HG03103 (cell line): Measurements from ENCODE around the gene MRPL53.
"Not testable (repeated sequence)": the region's sequence is repeated elsewhere in the genome, so short reads cannot be mapped to it uniquely, and the experiment has no call there.

Experiments used
- ATAC-seq: cut with Tn5 transposase; IDR thresholded peaks from one replicate; pipeline ENCODE4 v1.9.1; 2021; ENCODE audit warnings: low read depth; ENCODE audit not compliant: unreplicated experiment

The MRPL53 gene

DNA sequence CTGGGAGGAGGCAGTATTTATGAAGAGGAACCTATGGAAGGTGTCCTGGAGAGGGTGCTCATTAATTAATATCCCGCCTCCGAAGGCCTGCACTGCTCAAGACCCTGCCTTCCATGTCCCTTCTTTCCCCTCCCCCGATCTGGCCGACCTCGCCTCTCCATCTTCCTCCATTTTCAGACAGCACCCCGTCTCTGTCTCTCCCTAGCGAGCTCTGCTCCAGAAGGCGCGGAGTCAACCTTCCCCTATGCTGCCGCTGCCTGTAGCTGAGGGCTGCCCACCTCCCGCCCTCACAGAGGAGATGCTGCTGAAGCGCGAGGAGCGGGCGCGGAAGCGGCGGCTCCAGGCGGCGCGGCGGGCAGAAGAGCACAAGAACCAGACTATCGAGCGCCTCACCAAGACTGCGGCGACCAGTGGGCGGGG, 15.3 kb downstream of the MRPL53 start:
- ATAC-seq = no peak

GRCh38 chr2:74454654-74455511, 17.6 kb downstream of the MRPL53 start, which contains the start of gene INO80B:
TSS of gene INO80B (plus strand) at chr2:74455087. CDS start at chr2:74455117, 30 bp downstream.
- ATAC-seq = peak; percentile 37

DNA sequence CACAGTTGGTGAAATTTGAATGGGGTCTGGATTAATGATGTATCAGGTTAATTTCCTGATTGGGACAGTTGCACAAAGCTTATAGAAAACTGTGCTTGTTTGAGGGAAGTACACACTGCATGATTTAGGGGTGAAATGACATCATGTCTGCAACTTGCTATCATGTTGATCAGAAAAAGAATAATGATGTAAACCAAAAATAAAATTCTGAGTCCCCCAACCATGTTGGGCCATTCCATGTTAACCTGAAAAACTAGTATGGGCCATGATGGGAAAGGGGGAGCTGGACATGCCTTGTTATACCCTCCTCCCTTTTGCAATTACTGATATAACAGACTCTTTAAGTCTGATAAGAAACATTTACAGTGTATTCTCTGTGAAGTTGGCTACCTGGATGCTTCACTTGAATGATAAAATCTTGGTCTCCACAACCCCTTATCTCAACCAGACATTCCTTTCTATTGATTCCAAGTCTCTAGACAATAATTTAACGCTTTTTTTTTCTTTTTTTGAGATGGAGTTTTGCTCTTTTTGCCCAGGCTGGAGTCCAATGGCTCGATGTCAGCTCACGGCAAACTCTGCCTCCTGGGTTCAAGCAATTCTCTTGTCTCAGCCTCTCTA, 21.8 kb downstream of the MRPL53 start:
- ATAC-seq = no peak

DNA sequence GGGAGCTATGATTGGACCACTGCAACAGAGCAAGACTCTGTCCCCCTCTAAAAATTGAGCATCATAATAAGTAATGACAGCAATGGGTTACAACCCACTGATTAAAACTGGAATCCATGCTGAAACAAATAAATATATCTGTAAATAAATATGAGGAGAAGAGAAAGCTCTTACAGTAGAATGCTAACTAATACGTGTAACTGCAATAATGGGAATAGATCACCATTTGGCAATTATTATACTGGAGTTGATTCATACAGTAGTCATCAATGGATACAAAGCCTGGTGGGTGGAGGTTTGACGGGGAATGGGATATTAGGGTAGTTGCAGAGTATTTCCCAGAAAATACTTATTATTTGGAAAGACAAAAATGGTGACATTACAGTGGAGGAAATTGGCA, 23.7 kb downstream of the MRPL53 start:
- ATAC-seq = no peak

GRCh38 chr2:74447230-74447999, 25.1 kb downstream of the MRPL53 start:
- ATAC-seq = no peak

GRCh38 chr2:74444498-74445318, 27.8 kb downstream of the MRPL53 start:
- no peak for ATAC-seq

DNA sequence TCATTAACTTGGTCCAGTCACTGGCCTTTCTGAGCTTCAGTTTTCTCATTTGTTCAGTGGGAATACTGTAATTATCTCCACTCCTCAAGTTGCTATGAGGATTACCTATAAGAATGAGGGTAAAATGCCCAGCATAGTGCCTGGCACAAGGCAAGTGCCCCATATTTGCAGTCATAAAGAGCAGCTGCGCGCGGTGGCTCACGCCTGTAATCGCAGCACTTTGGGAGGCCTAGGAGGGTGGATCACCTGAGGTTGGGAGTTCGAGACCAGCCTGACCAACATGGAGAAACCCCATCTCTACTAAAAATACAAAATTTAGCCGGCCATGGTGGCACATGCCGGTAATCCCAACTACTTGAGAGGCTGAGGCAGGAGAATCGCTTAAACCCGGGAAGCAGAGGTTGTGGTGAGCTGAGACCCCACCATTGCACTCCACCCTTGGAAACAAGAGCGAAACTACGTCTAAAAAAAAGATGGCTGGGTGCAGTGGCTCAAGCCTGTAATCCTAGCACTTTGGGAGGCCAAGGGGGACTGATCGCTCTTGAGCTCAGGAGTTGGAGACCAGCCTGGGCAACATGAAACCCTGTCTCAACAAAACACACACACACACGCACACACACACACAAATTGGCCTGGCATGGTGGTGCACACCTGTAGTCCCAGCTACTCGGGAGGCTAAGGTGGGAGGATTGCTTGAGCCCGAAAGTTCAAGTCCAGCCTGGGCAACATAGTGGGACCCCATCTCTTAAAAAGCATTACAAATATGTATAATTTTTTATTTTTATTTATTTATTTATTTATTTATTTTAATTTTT, 29.8 kb downstream of the MRPL53 start:
- not testable (repeated sequence) for ATAC-seq

DNA sequence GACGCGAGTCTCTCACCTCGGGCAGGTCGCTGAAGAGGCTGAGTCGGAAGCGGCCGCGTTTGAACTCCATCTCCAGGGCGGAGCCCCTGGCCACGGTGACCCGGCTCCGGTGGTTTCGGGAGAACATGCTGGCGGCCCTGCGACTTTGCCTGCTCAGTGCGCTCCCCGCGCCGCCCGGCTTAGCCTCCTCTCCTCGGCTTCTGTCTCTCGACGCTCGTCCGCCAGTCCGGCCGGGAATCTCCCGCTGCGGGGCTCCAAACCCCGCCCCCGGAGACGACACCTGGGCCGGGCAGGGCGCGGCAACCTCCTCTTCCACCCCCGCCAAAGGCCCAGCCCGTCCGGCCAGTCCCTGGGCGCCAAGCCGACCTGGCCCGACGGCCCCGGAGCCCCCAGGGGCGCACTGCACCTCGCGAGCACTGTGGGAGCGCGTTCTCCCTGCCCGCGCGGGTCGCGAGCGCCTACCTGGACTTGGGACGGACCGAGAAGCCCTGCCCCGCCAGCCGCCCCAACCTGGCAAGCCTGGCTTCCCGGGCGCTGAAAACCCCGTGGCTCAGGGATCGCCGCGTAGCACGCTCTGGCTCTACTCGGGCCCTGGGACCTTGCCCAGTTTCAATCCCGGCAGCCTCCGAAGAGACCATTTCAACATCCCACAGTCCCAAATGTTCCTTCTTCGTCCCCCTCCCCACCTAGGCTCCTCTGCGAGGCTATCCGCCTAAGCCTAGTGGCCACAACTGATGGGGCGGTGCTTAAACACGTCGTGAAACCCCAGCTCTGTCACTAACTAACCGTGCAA, 30.6 kb downstream of the MRPL53 start, which contains the start of gene RTKN:
Gene RTKN, minus strand, starts transcription at position 248 of the 793 bp plus-strand sequence. Its CDS starts 121 bp downstream, at position 127.
- ATAC-seq = no peak

DNA sequence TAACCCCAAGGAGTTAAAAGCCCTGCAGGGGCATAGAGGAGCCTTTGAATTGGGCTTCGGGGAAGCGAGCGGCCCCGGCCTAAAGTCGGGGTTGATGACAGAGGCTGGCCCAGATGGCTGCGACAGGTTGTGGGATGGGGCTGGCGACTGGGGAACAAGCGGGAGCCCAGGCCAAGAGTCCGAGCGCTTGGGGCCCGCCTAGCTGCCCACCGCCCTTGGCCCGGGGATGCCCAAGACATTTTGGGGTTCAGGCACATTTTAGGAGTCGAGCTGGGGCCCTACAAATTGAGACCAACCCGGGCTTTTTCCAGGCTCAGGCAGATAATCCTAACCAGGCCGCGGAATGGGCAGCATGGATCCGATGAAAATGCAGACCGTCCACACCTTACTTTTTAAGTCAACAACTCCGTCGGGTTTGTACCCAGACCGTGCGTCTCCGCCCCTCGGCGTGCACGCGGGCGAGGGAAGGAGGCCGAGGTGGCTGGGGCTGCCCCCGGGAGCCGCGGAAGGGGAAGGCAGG, 31.2 kb downstream of the MRPL53 start:
- ATAC-seq = no peak

DNA sequence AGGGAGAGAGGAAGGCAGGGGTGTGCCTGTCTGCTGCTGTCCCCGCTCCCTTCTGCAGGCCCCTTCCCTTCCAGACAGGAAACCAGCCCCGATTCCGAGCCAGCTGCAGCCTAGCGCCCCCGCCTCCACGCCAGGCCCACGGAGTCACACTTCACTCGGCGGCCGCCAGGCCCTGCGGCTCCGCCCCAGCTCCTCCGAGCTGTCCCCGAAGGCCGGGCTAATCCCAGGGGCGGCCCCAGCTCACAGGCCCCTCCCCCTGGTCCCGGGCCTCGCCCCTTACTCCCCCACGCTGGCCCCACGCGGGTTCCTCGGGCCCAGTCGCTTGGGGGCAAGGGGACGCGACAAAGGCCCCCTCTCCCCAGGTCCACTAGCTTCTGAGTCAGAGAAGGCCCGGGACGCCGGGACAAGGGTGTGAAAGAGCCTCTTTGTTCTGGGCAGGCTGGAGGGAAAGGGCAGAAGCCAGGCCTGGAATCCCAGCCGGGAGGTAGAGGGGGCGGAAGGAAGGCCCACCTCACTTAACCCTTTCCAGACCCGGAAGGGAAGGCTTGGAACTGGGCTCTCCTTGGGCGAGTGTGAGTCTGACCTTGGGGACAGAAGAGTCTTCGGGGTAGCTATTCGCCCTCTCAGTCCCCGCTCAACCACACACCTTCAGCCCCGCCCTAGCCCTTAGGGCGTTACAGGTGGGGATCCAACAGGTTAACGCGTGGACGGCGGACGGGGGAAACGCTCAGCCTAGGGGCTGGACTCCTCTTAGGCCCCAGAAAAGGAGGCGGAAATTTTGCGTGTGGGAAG, 31.9 kb downstream of the MRPL53 start:
- peak; percentile 63 for ATAC-seq

DNA sequence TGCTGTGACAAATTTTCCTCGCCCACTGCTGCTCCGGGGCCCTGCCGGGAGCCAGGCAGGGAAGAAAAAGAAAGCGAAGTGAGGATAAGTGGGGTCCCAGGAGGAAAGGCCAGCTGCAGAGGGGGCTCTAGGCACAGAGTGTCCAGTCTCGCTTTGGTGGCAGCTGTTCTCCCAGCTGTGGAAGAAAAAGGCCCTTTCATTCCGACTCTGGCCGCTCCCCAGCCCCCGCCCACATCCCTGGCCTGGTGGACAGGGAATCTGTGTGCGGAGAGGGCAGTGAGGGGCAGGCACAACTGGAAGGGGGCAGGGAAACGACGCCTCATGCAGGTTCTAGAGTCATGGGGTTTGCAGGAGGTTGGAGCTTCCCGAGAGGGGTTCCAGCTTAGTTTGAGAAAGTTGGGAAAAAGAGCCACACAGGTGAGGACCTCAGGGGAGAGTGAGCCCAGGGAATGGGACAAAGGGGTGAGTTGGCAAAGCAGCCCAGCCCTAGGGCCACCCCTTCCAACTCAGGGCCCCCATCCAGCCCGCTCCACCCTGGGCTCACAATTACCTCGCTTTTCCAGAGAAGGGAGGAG, 32.6 kb downstream of the MRPL53 start:
- no peak for ATAC-seq

DNA sequence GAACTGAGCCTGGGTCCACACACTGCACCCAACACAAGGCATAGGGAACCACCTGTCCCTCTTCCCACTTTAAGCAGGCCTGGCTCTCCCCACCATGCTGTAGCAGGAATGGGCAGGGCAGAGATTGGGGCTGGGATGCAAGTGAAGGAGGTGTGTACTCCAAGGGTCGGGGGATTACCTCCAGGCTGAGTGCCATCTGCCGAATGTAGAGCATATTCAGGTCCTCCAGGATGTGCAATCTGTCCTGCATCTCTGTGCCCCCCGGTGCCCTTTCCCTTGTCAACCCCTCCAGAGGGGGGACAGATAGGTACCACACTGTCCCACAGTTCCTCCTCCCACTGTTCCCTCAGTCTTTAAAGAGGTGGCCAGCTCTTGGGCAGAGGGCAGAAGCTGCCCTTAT, 33.1 kb downstream of the MRPL53 start:
- no peak for ATAC-seq

DNA sequence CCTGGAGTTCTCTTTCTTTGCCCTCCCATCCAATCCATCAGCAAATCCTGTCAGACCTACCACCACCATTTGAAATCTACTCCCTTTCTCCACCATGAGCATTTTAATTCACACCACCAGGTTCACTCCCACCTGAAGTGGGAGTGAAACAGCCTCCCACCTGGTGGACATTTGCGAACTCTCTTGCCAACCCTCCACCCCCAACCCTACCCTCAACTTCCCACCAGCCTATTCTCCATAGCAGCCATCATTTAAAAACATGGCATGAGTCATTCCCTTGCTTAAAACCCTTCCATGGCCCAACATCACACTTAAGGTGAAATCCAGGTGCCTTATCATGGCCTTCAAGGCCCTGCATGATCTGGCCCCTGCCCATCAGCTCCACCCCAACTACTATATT, 34.2 kb downstream of the MRPL53 start:
- ATAC-seq = no peak

- no peak for ATAC-seq
Measured at GRCh38 chr2:74436848-74437695, 35.4 kb downstream of the MRPL53 start.

GRCh38 chr2:74436111-74436805, 36.2 kb downstream of the MRPL53 start:
- no peak for ATAC-seq

DNA sequence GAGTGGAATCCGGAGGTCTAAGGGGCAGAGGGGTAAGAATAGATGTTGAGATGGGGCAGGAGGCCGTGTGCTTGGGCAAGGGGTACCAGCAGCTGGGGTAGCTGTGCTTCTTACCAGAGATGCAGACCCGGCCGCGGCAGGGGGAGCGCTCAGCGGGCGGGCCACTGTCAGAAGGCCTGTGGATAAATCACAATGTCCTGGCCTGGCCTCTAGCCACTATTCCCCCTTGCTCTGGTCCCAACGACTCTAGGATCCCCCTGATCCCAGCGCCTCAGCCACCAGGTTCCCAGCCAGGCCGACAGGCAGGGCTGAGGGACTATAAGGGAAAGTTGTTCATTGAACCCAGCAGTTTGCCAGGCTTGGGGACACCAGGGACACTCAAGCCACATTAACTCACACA, 42.0 kb downstream of the MRPL53 start:
- no peak for ATAC-seq
